Hepatocyte (in vitro differentiated cells): ENCODE measurements around the gene PPP2R1B. TPM values are rescaled to one million over a fixed set of nuclear protein-coding genes. Genes with fewer than 3 reads are reported as not detected.

Source experiments
- DNase-seq: peaks from one replicate; pipeline ENCODE4 v3.0.0-alpha.2; 2016; ENCODE audit warnings: low spot score
- H2AFZ ChIP-seq: fragments of 200-600 bp; sonication (generic); 2 replicates; pipeline ENCODE4 v1.6.0; 2016; ENCODE audit warnings: antibody characterized with exemption, mild to moderate bottlenecking
- H3K27ac ChIP-seq: fragments of 200-600 bp; sonication (generic); 2 replicates; pipeline ENCODE4 v1.5.1; 2016; ENCODE audit warnings: mild to moderate bottlenecking
- H3K27me3 ChIP-seq: fragments of 200-600 bp; sonication (generic); 2 replicates; pipeline ENCODE4 v1.6.1; 2016
- H3K36me3 ChIP-seq: fragments of 200-600 bp; sonication (generic); replicated peaks from 2 replicates; pipeline ENCODE4 v1.5.1; 2016; ENCODE audit warnings: low read depth; ENCODE audit not compliant: insufficient read depth
- H3K4me1 ChIP-seq: fragments of 200-600 bp; sonication (generic); 2 replicates; pipeline ENCODE4 v1.5.1; 2016; ENCODE audit warnings: mild to moderate bottlenecking, moderate library complexity; ENCODE audit not compliant: insufficient read depth
- H3K4me2 ChIP-seq: fragments of 200-600 bp; sonication (generic); 2 replicates; pipeline ENCODE4 v1.6.0; 2016
- H3K4me3 ChIP-seq: fragments of 200-600 bp; sonication (generic); 2 replicates; pipeline ENCODE4 v1.5.1; 2016; ENCODE audit warnings: mild to moderate bottlenecking
- H3K79me2 ChIP-seq: fragments of 200-600 bp; sonication (generic); 2 replicates; pipeline ENCODE4 v1.6.0; 2017; ENCODE audit warnings: mild to moderate bottlenecking
- H3K9me2 ChIP-seq: fragments of 200-600 bp; sonication (generic); replicated peaks from 2 replicates; pipeline ENCODE4 v1.6.0; 2017; ENCODE audit warnings: mild to moderate bottlenecking; ENCODE audit not compliant: insufficient read depth
- H3K9me3 ChIP-seq: fragments of 200-600 bp; sonication (generic); 2 replicates; pipeline ENCODE4 v1.5.1; 2016; ENCODE audit warnings: low read depth, mild to moderate bottlenecking
- H4K20me1 ChIP-seq: fragments of 200-600 bp; sonication (generic); 2 replicates; pipeline ENCODE4 v1.6.0; 2016; ENCODE audit warnings: mild to moderate bottlenecking; ENCODE audit not compliant: insufficient read depth, poor library complexity, severe bottlenecking
- CTCF ChIP-seq: fragments of 200-600 bp; sonication (generic); IDR thresholded peaks from 2 replicates; pipeline ENCODE4 v1.5.1; 2016; ENCODE audit warnings: antibody characterized with exemption, mild to moderate bottlenecking; ENCODE audit not compliant: poor library complexity
- EZH2 ChIP-seq: fragments of 200-600 bp; sonication (generic); IDR thresholded peaks from 2 replicates; pipeline ENCODE4 v1.6.1; 2016; ENCODE audit warnings: antibody characterized with exemption, mild to moderate bottlenecking, borderline replicate concordance
- EZH2phosphoT487 ChIP-seq: fragments of 200-600 bp; sonication (generic); IDR thresholded peaks from one replicate; pipeline ENCODE4 v1.6.1; 2018; ENCODE audit warnings: antibody characterized with exemption, mild to moderate bottlenecking, low read depth, moderate library complexity; ENCODE audit not compliant: unreplicated experiment, severe bottlenecking
- WGBS: methylation state at CpG from one replicate; pipeline ENCODE4 v1.1.6; 2016; ENCODE audit warnings: low lambda C conversion rate; ENCODE audit errors: missing lambda C conversion rate; 5-methylcytosine and 5-hydroxymethylcytosine counted together
- polyA plus RNA-seq: library from polyadenylated mRNA; unstranded; fragments of >200 nt; fragmentation: Nextera tagmentation; extraction: Ambion mirVana; gene quantifications from 2 replicates; pipeline ENCODE4 v1.2.1, GENCODE V29; 2016
- total RNA-seq: library from RNA; depleted of rRNA; stranded (reverse); fragments of >200 nt; gene quantifications from 2 replicates; pipeline ENCODE4 v1.2.3, GENCODE V29; 2014

PPP2R1B gene
- total and polyA plus RNA-seq, 2 experiments from 2014 or later = 25.3 to 41.0 TPM

GRCh38 chr11:111777094-111778046 lies 11.2 kb upstream of the PPP2R1B start:
- TF ChIP-seq CTCF (peak; percentile 81), EZH2 (no peak)
- Histone ChIP-seq H3K79me2 (no peaks in the 10 kb centered on the region), H3K27ac (peak overlapping the region; percentile 54), H3K9me3 (no peaks in the 10 kb centered on the region), H4K20me1 (no peaks in the 10 kb centered on the region), H3K27me3 (no peaks in the 10 kb centered on the region), H3K36me3 (no peaks in the 10 kb centered on the region), H3K9me2 (no peaks in the 10 kb centered on the region), H3K4me1 (peaks cover 9% of the 10 kb centered on the region), H3K4me3 (no peak overlapping the region), H2AFZ (no peak overlapping the region), H3K4me2 (peak overlapping the region; percentile 14)
- WGBS = 59% methylated on average over 4 of the region's 4 CpGs
- peak; percentile 85 for DNase-seq

GRCh38 chr11:111776398-111777093 lies 10.4 kb upstream of the PPP2R1B start:
- no peak overlapping the region for H2AFZ ChIP-seq
- no peaks in the 10 kb centered on the region for H3K9me3 ChIP-seq
- H3K27ac ChIP-seq = peak overlapping the region; percentile 17
- H3K79me2 ChIP-seq = no peaks in the 10 kb centered on the region
- no peaks in the 10 kb centered on the region for H3K36me3 ChIP-seq
- H3K27me3 ChIP-seq = no peaks in the 10 kb centered on the region
- WGBS = 91% methylated on average over 6 of the region's 6 CpGs
- TF ChIP-seq EZH2 = no peak
- no peak for TF ChIP-seq EZH2phosphoT487
- TF ChIP-seq CTCF = no peak
- H3K4me3 ChIP-seq = no peak overlapping the region
- H3K4me2 ChIP-seq = no peak overlapping the region
- H3K4me1 ChIP-seq = peaks cover 9% of the 10 kb centered on the region
- no peak for DNase-seq
- no peaks in the 10 kb centered on the region for H3K9me2 ChIP-seq
- H4K20me1 ChIP-seq = no peaks in the 10 kb centered on the region

- Histone ChIP-seq H3K4me2 (no peak overlapping the region), H3K27me3 (no peaks in the 10 kb centered on the region), H4K20me1 (no peaks in the 10 kb centered on the region), H3K4me1 (peaks cover 9% of the 10 kb centered on the region), H2AFZ (no peak overlapping the region), H3K4me3 (no peak overlapping the region), H3K9me3 (no peaks in the 10 kb centered on the region), H3K9me2 (no peaks in the 10 kb centered on the region), H3K36me3 (no peaks in the 10 kb centered on the region), H3K79me2 (no peaks in the 10 kb centered on the region), H3K27ac (peak overlapping the region; percentile 21)
- TF ChIP-seq EZH2 (no peak), CTCF (no peak), EZH2phosphoT487 (no peak)
- 71% methylated on average over 6 of the region's 6 CpGs for WGBS
- DNase-seq = no peak
Observed at GRCh38 chr11:111774955-111775710, 8.9 kb upstream of the PPP2R1B start.
